HepG2 (cell line): ENCODE measurements around the gene C2CD4A. TPM values are rescaled to one million over a fixed set of nuclear protein-coding genes. Genes with fewer than 3 reads are reported as not detected.
A peak's percentile ranks its signal among the peaks of the same experiment; 100 is the strongest.

Source experiments
- AKNA ChIP-seq: sonication (generic); formaldehyde crosslinking; IDR thresholded peaks from 2 replicates; pipeline ENCODE4 v1.4.0; 2020; ENCODE audit warnings: missing genetic modification reagents, borderline replicate concordance
- DDIT3 ChIP-seq: sonication (generic); formaldehyde crosslinking; IDR thresholded peaks from 2 replicates; pipeline ENCODE4 v1.4.0; 2020; ENCODE audit warnings: mild to moderate bottlenecking, missing genetic modification reagents
- GABPA ChIP-seq, 2 experiments: IDR thresholded peaks; 2 replicates each; pipeline ENCODE4 v1.6.1; 2011 to 2016; ENCODE audit warnings: low read depth in 2 of 2, low read length in 1 of 2, missing biosample characterization in 1 of 2, missing genetic modification characterization in 1 of 2
- HNF1B ChIP-seq: sonication (generic); formaldehyde crosslinking; IDR thresholded peaks from 2 replicates; pipeline ENCODE4 v1.5.1; 2020; ENCODE audit warnings: mild to moderate bottlenecking, moderate library complexity, missing genetic modification reagents
- HOXA3 ChIP-seq: sonication (generic); formaldehyde crosslinking; IDR thresholded peaks from 2 replicates; pipeline ENCODE4 v1.5.0; 2020; ENCODE audit warnings: missing genetic modification reagents
- MTA3 ChIP-seq: sonication (generic); formaldehyde crosslinking; IDR thresholded peaks from 2 replicates; pipeline ENCODE4 v1.4.0; 2020; ENCODE audit warnings: missing genetic modification reagents
- SAFB2 ChIP-seq: sonication (generic); formaldehyde crosslinking; IDR thresholded peaks from 2 replicates; pipeline ENCODE4 v1.5.1; 2020; ENCODE audit warnings: missing genetic modification reagents, low read depth, mild to moderate bottlenecking, borderline replicate concordance
- SETDB1 ChIP-seq: sonication (generic); formaldehyde crosslinking; IDR thresholded peaks from 2 replicates; pipeline ENCODE4 v1.5.1; 2020; ENCODE audit warnings: missing genetic modification reagents, mild to moderate bottlenecking, borderline replicate concordance
- YEATS4 ChIP-seq: sonication (generic); formaldehyde crosslinking; IDR thresholded peaks from 2 replicates; pipeline ENCODE4 v1.4.0; 2020; ENCODE audit warnings: missing genetic modification reagents, borderline replicate concordance
- ZBTB10 ChIP-seq: sonication (generic); formaldehyde crosslinking; IDR thresholded peaks from 2 replicates; pipeline ENCODE4 v1.4.0; 2020; ENCODE audit warnings: missing genetic modification reagents, borderline replicate concordance
- ZNF274 ChIP-seq: sonication (generic); formaldehyde crosslinking; IDR thresholded peaks from 2 replicates; pipeline ENCODE4 v1.5.1; 2020; ENCODE audit warnings: mild to moderate bottlenecking, missing genetic modification reagents
- ZNF44 ChIP-seq: sonication (generic); formaldehyde crosslinking; IDR thresholded peaks from 2 replicates; pipeline ENCODE4 v1.5.1; 2020; ENCODE audit warnings: mild to moderate bottlenecking, missing genetic modification reagents
- ZSCAN12 ChIP-seq: sonication (generic); formaldehyde crosslinking; IDR thresholded peaks from 2 replicates; pipeline ENCODE4 v1.9.0; 2021; ENCODE audit warnings: mild to moderate bottlenecking, missing genetic modification reagents
- polyA plus RNA-seq, 8 experiments: library from polyadenylated mRNA; depleted of rRNA in 3 of 8; stranded (reverse) in 7 of 8; unstranded in 1 of 8; fragments of >200 nt; fragmentation: Illumina TruSeq in 4 of 8; extraction: Trizol in 4 of 8; gene quantifications; 2 replicates each; pipeline versions ENCODE4 v1.2.1 to v1.2.3, GENCODE V29; 2011 to 2016; ENCODE audit warnings: low read depth in 4 of 8, missing spikeins in 1 of 8, mixed read lengths in 1 of 8; ENCODE audit not compliant: insufficient read depth in 1 of 8
- total RNA-seq, 5 experiments: library from RNA; depleted of rRNA; stranded (reverse); fragments of >200 nt; fragmentation: Illumina TruSeq; extraction: Trizol; gene quantifications; 2 replicates each; pipeline ENCODE4 v1.2.3, GENCODE V29; 2016; ENCODE audit warnings: low read depth in 1 of 5

The C2CD4A gene
- total and polyA plus RNA-seq, 2 of the 13 experiments (the other 11 are each of a cell fraction or from before 2014, with no cell fraction given), result 0.20 TPM; not detected in 1

- no peak for TF ChIP-seq AKNA (CRISPR knock-in tag)
- no peak for TF ChIP-seq DDIT3 (CRISPR knock-in tag)
- no peak for TF ChIP-seq SETDB1
- no peak for TF ChIP-seq SAFB2 (CRISPR knock-in tag)
- no peak for TF ChIP-seq MTA3 (CRISPR knock-in tag)
- no peak; the same call in 1 of the 2 replicates for TF ChIP-seq HNF1B (CRISPR knock-in tag)
- TF ChIP-seq GABPA (IDR thresholded peaks at IDR 0.05; ENCODE audit: low read depth, low read length), result no peak
- TF ChIP-seq GABPA (CRISPR knock-in tag; IDR thresholded peaks at IDR 0.05; ENCODE audit: low read depth), result no peak; the same call in 1 of the 2 replicates
- 0 out of 2 replicates have a peak, but pooled peaks have one; percentile 34 for TF ChIP-seq ZNF274 (CRISPR knock-in tag)
- no peak; the same call in 1 of the 2 replicates for TF ChIP-seq ZNF44 (CRISPR knock-in tag)
- TF ChIP-seq ZBTB10 (CRISPR knock-in tag), result 0 out of 2 replicates have a peak, but pooled peaks have one; percentile 45
- TF ChIP-seq HOXA3 (CRISPR knock-in tag), result peak; percentile 73
- TF ChIP-seq ZSCAN12 (CRISPR knock-in tag), result no peak; the same call in 1 of the 2 replicates
- peak; percentile 85; the same call in 1 of the 2 replicates for TF ChIP-seq YEATS4
These were observed 6.5 kb upstream of the C2CD4A start, which contains the start of gene VPS13C (continued) for GRCh38 chr15:62060113-62060895.
